GM04504 (cell line): Measurements from ENCODE around the gene RPS6KA2.
"Not testable (repeated sequence)": the region's sequence is repeated elsewhere in the genome, so short reads cannot be mapped to it uniquely, and the experiment has no call there.

Experiments used
- DNase-seq: peaks from one replicate; pipeline ENCODE4 v3.0.0-alpha.2; 2012; ENCODE audit warnings: low read depth

RPS6KA2 gene

DNA sequence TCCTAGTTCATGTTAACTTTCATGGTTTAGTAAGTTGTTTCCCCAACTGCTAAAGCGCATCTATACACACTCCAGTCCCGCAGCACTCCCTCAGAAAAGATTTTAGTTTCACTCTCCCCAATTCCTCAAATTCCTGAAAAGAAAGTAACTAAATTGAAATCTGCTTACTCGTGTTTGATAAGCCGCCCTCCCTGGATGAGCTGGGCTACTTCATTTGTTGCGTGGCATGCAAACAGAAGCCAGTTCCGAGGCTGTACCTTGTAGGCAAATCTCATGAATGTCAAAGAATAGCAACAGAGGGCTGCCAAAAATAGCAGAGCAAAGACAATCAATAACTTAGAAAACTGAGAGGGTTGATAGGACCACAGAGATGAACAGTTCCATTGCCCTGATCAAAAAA is 261.2 kb downstream of the RPS6KA2 start:
- DNase-seq, result no peak

DNA sequence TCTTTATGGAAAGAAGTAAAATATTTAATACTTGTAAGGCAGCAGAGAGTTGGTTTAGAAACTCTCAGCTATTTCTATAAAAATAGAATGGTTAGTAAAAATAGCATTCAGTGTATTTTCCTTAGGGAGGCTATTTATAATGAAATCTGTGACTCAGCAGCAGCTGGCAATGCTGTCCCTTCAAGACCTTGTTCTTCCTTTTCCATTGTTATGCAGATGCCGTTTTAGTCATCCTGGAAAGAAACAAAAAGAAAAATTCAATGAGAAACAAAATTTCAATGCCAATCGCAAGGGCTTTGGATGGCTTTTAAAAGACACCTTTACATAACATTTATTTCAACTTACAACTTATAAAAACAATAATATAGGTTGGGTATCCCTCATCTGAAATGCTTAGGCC is 261.8 kb downstream of the RPS6KA2 start:
- no peak for DNase-seq

DNA sequence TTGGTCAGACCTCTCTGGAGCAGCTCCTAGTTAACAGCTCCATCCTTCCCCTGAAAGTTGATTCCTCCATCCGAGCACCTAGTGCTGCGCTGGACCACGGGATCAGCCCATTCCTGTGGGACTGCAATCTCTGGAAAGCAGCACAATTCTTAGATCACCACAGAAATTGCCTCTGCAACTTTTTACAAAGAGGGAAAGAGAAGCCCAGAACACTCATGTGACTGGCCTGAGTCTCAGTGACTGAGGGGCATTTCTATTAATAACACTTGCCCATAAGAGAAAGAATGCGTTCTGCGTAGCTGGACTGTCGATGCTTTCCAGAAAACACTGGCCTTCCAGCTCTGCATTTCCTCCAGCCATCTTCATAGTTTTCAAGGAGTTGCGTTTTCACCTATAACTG is 262.6 kb downstream of the RPS6KA2 start:
- no peak for DNase-seq

DNA sequence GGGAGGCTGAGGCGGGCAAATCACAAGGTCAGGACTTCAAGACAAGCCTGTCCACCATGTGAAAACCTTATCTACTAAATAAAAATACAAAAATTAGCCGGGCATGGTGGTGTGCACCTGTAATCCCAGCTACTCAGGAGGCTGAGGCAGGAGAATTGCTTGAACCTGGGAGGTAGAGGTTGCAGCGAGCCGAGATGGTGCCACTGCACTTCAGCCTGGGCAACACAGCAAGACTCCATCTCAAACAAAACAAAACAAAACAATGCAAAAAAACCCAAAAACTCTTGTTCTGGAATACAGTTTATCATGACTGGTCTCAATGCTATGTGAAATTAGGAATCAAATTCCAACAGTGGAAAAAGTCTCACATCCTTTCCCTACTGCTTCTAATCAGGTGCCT is 264.6 kb downstream of the RPS6KA2 start:
- DNase-seq, result not testable (repeated sequence)

DNA sequence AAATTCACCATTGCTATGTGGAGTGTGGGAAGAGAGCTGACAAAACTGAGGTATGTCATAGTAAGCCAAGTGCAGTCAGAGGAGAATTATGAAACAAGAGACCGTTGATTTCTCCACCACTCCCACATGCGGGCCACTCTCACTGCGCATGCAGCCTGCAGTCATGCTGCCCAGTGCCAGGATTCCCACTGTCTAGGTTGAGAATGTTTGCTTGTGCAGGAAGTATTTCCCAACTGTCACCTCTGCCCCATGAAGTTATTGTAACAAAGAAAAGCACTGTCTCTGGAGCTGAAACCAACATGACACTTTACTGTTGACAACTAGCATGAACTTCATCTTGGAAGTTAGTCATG is 266.0 kb downstream of the RPS6KA2 start:
- no peak for DNase-seq

DNA sequence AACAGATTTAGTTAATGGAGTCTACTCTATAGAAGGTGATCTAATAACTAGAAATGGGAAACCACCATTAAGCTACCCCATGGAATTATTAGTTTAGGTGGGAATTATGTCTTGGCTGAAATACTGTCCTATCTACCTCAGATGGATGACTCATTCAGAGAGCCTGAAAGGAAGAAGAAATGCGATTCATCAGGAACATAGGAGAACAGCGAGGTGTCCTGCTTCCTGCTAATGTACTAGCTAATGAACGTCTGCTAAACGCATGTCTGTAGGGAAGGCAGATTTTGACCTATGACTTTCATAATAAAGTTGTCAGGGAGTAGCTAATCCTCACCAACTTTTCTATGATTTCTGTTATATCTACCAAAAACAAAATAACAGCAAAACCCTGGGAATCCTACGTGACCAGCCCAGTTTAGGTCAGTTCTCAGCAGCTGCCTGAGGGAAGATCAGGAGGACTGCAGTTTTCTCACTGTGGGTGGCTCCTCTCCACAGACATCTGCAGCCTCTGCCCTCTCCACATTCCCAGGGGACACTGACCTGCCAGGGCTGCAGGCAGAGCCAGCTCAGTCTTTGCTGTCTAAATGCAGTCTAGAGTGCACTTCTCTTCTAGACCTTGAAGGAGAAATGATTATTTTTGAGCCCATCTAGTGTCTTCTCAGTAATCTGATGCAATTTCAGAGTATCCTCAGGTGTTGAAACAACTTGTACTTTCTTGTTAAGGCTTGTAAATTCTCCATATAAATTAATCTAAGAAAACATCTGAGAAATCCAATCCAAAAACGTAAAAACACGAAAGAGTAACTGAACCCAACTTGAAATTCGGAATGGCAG is 266.6 kb downstream of the RPS6KA2 start:
- DNase-seq, result no peak
